Neural progenitor cell (in vitro differentiated cells): ENCODE measurements around the gene CLSTN3. TPM values are rescaled to one million over a fixed set of nuclear protein-coding genes. Genes with fewer than 3 reads are reported as not detected.
"Not testable (repeated sequence)": the region's sequence is repeated elsewhere in the genome, so short reads cannot be mapped to it uniquely, and the experiment has no call there.

ENCODE experiments used
- DNase-seq: peaks from one replicate; pipeline ENCODE4 v3.0.0-alpha.2; 2016; ENCODE audit warnings: low spot score
- H2AFZ ChIP-seq: fragments of 200-600 bp; sonication (generic); replicated peaks from 2 replicates; pipeline ENCODE4 v1.6.1; 2016; ENCODE audit warnings: antibody characterized with exemption
- H3F3A ChIP-seq: fragments of 200-600 bp; sonication (generic); 2 replicates; pipeline ENCODE4 v1.6.1; 2016; ENCODE audit warnings: antibody characterized with exemption, low read depth
- H3K27ac ChIP-seq: fragments of 200-600 bp; sonication (generic); 2 replicates; pipeline ENCODE4 v1.5.1; 2016; ENCODE audit warnings: mild to moderate bottlenecking
- H3K27me3 ChIP-seq: fragments of 200-600 bp; sonication (generic); 2 replicates; pipeline ENCODE4 v1.6.1; 2016; ENCODE audit warnings: mild to moderate bottlenecking, moderate library complexity
- H3K36me3 ChIP-seq: fragments of 200-600 bp; sonication (generic); 2 replicates; pipeline ENCODE4 v1.5.1; 2016
- H3K4me1 ChIP-seq: fragments of 200-600 bp; sonication (generic); 2 replicates; pipeline ENCODE4 v1.6.1; 2016; ENCODE audit warnings: mixed run types
- H3K4me2 ChIP-seq: fragments of 200-600 bp; sonication (generic); 2 replicates; pipeline ENCODE4 v1.6.1; 2016
- H3K4me3 ChIP-seq: fragments of 200-600 bp; sonication (generic); 2 replicates; pipeline ENCODE4 v1.5.1; 2016
- H3K79me2 ChIP-seq: fragments of 200-600 bp; sonication (generic); 2 replicates; pipeline ENCODE4 v1.6.1; 2016; ENCODE audit warnings: low read depth
- H3K9ac ChIP-seq: fragments of 200-600 bp; sonication (generic); 2 replicates; pipeline ENCODE4 v1.6.1; 2016
- H3K9me3 ChIP-seq: fragments of 200-600 bp; sonication (generic); 2 replicates; pipeline ENCODE4 v1.5.1; 2016; ENCODE audit warnings: low read depth
- H4K20me1 ChIP-seq: fragments of 200-600 bp; sonication (generic); 2 replicates; pipeline ENCODE4 v1.6.1; 2016; ENCODE audit warnings: low read depth
- H3K27ac Mint-ChIP-seq: 3 replicates; pipeline ENCODE4 v1.8.0; 2021; ENCODE audit warnings: mixed read lengths
- H3K27me3 Mint-ChIP-seq: 2 replicates; pipeline ENCODE4 v1.8.0; 2022; ENCODE audit warnings: low read depth, mild to moderate bottlenecking, inconsistent platforms, moderate library complexity, mixed read lengths; ENCODE audit not compliant: insufficient read depth
- H3K36me3 Mint-ChIP-seq: 3 replicates; pipeline ENCODE4 v1.8.0; 2021; ENCODE audit warnings: mixed read lengths
- H3K4me1 Mint-ChIP-seq: 3 replicates; pipeline ENCODE4 v1.8.0; 2021; ENCODE audit warnings: mixed read lengths
- H3K4me3 Mint-ChIP-seq: 3 replicates; pipeline ENCODE4 v1.8.0; 2021; ENCODE audit warnings: mild to moderate bottlenecking, moderate library complexity, mixed read lengths
- H3K9me3 Mint-ChIP-seq: 3 replicates; pipeline ENCODE4 v1.8.0; 2020; ENCODE audit warnings: mixed read lengths
- EZH2 ChIP-seq: fragments of 200-600 bp; sonication (generic); IDR thresholded peaks from 2 replicates; pipeline ENCODE4 v1.6.1; 2017; ENCODE audit warnings: antibody characterized with exemption, mild to moderate bottlenecking, moderate library complexity
- EZH2phosphoT487 ChIP-seq: fragments of 200-600 bp; sonication (generic); IDR thresholded peaks from 2 replicates; pipeline ENCODE4 v1.6.1; 2017; ENCODE audit warnings: antibody characterized with exemption
- total RNA-seq: library from RNA; depleted of rRNA; stranded (reverse); fragments of >200 nt; gene quantifications from 2 replicates; pipeline ENCODE4 v1.2.3, GENCODE V29; 2015; ENCODE audit warnings: low replicate concordance
- TF ChIP-seq, protein P1 (sequence below): fragments of 200-600 bp; sonication (generic); IDR thresholded peaks from 2 replicates; pipeline ENCODE4 v1.5.1; 2017; ENCODE audit warnings: antibody characterized with exemption, mild to moderate bottlenecking

The CLSTN3 gene
- total RNA-seq, 1 donor from 2014 or later, result 24.0 TPM

DNA sequence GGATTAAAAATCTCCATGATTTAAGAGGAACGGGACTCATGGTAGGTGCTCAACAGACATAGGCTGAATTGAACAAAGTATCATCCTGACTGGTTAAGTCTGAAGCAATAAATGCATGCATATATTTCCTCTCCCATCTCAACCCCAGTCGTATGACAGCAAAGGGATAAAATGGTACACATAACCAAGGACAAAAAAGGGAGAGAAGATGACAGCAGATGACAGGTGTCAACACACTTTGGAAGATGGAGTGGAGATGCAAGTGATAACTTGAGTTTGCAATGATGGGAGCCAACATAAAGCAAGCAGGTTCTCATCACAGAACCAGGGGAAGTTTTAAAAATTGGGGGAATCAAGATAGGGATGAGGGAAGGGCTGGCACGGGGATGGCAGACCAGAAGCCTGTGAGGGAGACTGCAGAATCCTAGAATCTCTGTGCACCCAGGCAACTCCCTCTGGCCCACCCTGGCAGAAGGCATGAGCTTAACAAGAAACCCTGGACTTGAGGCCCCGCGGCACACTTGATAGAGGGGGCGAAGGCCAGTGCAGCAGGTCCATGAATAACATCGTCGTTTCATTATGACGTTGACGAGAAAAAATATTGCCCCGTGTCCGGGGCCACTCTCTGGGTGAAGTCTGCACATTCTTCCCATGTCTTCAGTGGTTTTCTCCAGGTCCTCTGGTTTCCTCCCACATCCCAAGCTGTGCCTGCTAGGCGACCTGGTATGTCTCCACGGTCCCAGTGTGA lies 26.2 kb upstream of the CLSTN3 start:
- Histone ChIP-seq H3K79me2 (peaks cover 9% of the 10 kb centered on the region), H3K4me1 (no peaks in the 10 kb centered on the region), H3F3A (peaks cover 5% of the 10 kb centered on the region), H2AFZ (no peak overlapping the region), H4K20me1 (no peaks in the 10 kb centered on the region), H3K36me3 (peaks cover 15% of the 10 kb centered on the region), H3K4me3 (no peak overlapping the region), H3K27ac (no peak overlapping the region), H3K9me3 (peaks cover 4% of the 10 kb centered on the region), H3K4me2 (no peak overlapping the region), H3K27me3 (no peaks in the 10 kb centered on the region), H3K9ac (no peak overlapping the region)
- peaks cover 12% of the 10 kb centered on the region for H3K4me1 Mint-ChIP-seq
- H3K9me3 Mint-ChIP-seq, result peaks cover 12% of the 10 kb centered on the region
- H3K4me3 Mint-ChIP-seq, result no peak overlapping the region
- no peak for TF ChIP-seq EZH2phosphoT487
- no peak for TF ChIP-seq EZH2
- TF ChIP-seq, protein P1, sequence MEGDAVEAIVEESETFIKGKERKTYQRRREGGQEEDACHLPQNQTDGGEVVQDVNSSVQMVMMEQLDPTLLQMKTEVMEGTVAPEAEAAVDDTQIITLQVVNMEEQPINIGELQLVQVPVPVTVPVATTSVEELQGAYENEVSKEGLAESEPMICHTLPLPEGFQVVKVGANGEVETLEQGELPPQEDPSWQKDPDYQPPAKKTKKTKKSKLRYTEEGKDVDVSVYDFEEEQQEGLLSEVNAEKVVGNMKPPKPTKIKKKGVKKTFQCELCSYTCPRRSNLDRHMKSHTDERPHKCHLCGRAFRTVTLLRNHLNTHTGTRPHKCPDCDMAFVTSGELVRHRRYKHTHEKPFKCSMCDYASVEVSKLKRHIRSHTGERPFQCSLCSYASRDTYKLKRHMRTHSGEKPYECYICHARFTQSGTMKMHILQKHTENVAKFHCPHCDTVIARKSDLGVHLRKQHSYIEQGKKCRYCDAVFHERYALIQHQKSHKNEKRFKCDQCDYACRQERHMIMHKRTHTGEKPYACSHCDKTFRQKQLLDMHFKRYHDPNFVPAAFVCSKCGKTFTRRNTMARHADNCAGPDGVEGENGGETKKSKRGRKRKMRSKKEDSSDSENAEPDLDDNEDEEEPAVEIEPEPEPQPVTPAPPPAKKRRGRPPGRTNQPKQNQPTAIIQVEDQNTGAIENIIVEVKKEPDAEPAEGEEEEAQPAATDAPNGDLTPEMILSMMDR, result no peak
- H3K36me3 Mint-ChIP-seq, result peaks cover 8% of the 10 kb centered on the region
- DNase-seq, result no peak
- H3K27me3 Mint-ChIP-seq, result peaks cover 3% of the 10 kb centered on the region
- no peak overlapping the region for H3K27ac Mint-ChIP-seq

DNA sequence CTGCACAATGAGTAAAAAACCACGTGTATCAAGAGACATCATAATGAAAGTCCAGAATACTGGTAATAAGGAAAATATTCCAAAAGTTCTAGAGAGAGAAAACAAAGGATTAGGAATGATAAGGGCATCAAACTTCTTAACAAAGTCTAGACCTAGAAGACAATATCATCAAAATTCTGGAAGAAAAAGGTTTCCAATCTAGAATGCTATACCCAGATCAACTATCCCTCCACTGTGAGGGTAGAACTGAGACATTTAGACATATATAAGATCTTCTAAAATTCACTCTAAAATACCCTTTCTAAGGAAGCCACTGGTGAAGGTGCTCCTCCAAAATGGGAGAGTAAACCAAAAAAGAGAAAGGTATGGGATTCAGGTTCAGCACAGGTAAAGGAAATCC lies 24.1 kb upstream of the CLSTN3 start:
- Histone ChIP-seq H3K27ac (no peak overlapping the region), H3K9me3 (peaks cover 4% of the 10 kb centered on the region), H3K36me3 (peaks cover 15% of the 10 kb centered on the region), H3K27me3 (no peaks in the 10 kb centered on the region), H3K79me2 (peaks cover 9% of the 10 kb centered on the region), H3K4me1 (no peaks in the 10 kb centered on the region), H2AFZ (no peak overlapping the region), H3K9ac (no peak overlapping the region), H3F3A (peaks cover 5% of the 10 kb centered on the region), H3K4me3 (no peak overlapping the region), H4K20me1 (no peaks in the 10 kb centered on the region), H3K4me2 (no peak overlapping the region)
- Mint-ChIP-seq H3K27ac (no peak overlapping the region), H3K4me3 (no peak overlapping the region), H3K9me3 (peaks cover 12% of the 10 kb centered on the region), H3K4me1 (peaks cover 18% of the 10 kb centered on the region), H3K27me3 (peaks cover 3% of the 10 kb centered on the region), H3K36me3 (peaks cover 8% of the 10 kb centered on the region)
- no peak for DNase-seq
- TF ChIP-seq, protein P1, result no peak
- TF ChIP-seq EZH2phosphoT487, result no peak

DNA sequence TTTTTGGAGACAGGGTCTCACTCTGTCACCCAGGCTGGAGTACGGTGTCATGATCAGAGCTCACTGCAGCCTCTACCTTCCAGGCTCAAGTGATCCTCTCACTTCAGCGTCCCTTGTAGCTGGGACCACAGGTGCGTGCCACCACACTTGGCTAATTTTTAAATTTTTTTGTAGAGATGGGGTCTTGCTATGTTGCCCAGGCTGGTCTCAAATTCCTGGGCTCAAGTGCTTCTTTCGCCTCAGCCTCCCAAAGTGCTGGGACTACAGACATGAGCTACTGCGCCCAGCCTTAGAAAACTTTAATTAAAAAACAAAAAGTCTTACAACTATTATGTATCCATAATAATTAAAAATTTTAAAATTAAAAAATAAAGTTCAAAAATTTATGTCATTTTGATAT lies 23.0 kb upstream of the CLSTN3 start:
- not testable (repeated sequence) for H3K27me3 Mint-ChIP-seq, H3K79me2 ChIP-seq, H3K9me3 ChIP-seq, H3K27me3 ChIP-seq, H4K20me1 ChIP-seq, H3K4me1 ChIP-seq, H3K4me3 ChIP-seq, H3K36me3 Mint-ChIP-seq, H3K9ac ChIP-seq, H3K4me2 ChIP-seq, H2AFZ ChIP-seq, H3K27ac ChIP-seq, H3K4me3 Mint-ChIP-seq, H3F3A ChIP-seq, H3K27ac Mint-ChIP-seq, DNase-seq
- Mint-ChIP-seq H3K9me3 (peaks cover 12% of the 10 kb centered on the region), H3K4me1 (peaks cover 18% of the 10 kb centered on the region)
- peaks cover 15% of the 10 kb centered on the region for H3K36me3 ChIP-seq

DNA sequence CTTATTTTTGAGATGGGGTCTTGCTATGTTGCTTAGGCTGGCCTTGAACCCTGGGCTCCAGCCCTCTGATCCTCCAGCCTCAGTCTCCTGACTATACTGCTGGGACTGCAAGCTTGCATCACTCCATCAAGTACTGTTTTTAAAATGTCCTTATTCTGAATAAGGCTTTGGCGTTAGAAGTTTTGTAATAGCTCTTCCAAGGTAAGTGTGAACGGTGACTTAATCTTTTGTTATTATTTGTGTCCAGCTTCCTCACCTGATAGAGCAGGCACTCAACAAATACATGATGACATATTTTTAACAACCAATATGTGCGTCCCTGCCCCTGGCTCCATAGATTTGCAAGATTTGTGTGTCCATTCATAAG lies 22.6 kb upstream of the CLSTN3 start:
- H3K79me2 ChIP-seq, result peaks cover 9% of the 10 kb centered on the region
- no peak overlapping the region for H2AFZ ChIP-seq
- no peaks in the 10 kb centered on the region for H3K27me3 ChIP-seq
- Mint-ChIP-seq H3K27me3 (peaks cover 4% of the 10 kb centered on the region), H3K36me3 (peaks cover 8% of the 10 kb centered on the region), H3K4me3 (peak overlapping the region; percentile 89), H3K9me3 (peaks cover 12% of the 10 kb centered on the region), H3K27ac (no peak overlapping the region), H3K4me1 (peaks cover 17% of the 10 kb centered on the region)
- TF ChIP-seq EZH2phosphoT487, result no peak
- no peaks in the 10 kb centered on the region for H3K4me1 ChIP-seq
- H3K4me2 ChIP-seq, result peak overlapping the region; percentile 80
- peaks cover 15% of the 10 kb centered on the region for H3K36me3 ChIP-seq
- peaks cover 4% of the 10 kb centered on the region for H3K9me3 ChIP-seq
- DNase-seq, result no peak
- H3K27ac ChIP-seq, result no peak overlapping the region
- no peak overlapping the region for H3K9ac ChIP-seq
- no peaks in the 10 kb centered on the region for H4K20me1 ChIP-seq
- H3K4me3 ChIP-seq, result peak overlapping the region; percentile 58
- H3F3A ChIP-seq, result peaks cover 5% of the 10 kb centered on the region
